Skin epidermis (tissue), 12 donors: ENCODE measurements around the gene OR4C13.
"Not testable (repeated sequence)": the region's sequence is repeated elsewhere in the genome, so short reads cannot be mapped to it uniquely, and the experiment has no call there.

Experiments
- H3K27ac ChIP-seq, 21 experiments: fragments of 200-600 bp; sonication (generic) in 11 of 21; one replicate each; pipeline ENCODE4 v1.5.0; 2020; ENCODE audit warnings: mild to moderate bottlenecking in 3 of 21, inconsistent platforms in 2 of 21, moderate library complexity in 2 of 21
- H3K4me3 ChIP-seq, 7 experiments: fragments of 200-600 bp; sonication (generic) in 2 of 7; one replicate each; pipeline ENCODE4 v1.5.0; 2020; ENCODE audit warnings: inconsistent platforms in 2 of 7, mild to moderate bottlenecking in 2 of 7, moderate library complexity in 1 of 7

Gene OR4C13

GRCh38 chr11:49952091-49952490, at the start of gene OR4C13:
Gene OR4C13 (plus strand): TSS chr11:49952391. CDS start chr11:49952423, 32 bp downstream.
- no peak within 1 kb of the TSS for H3K27ac ChIP-seq
- no peak within 1 kb of the TSS for H3K4me3 ChIP-seq

- H3K27ac ChIP-seq, H3K4me3 ChIP-seq: not testable (repeated sequence)
These were observed 40.7 kb upstream of the OR4C13 start for GRCh38 chr11:49911516-49911915.

GRCh38 chr11:49948701-49949100, 3.5 kb upstream of the OR4C13 start:
- H3K27ac ChIP-seq, H3K4me3 ChIP-seq: not testable (repeated sequence)

- H3K27ac ChIP-seq, H3K4me3 ChIP-seq: not testable (repeated sequence)
These were observed 21.2 kb downstream of the OR4C13 start for GRCh38 chr11:49973439-49973838.

- not testable (repeated sequence) for H3K27ac ChIP-seq, H3K4me3 ChIP-seq
These were observed 30.2 kb downstream of the OR4C13 start, which contains the start of gene OR4C12 for GRCh38 chr11:49982435-49982834. Gene OR4C12 (minus strand): TSS chr11:49982535. CDS start chr11:49982501, 34 bp downstream.

- Histone ChIP-seq H3K27ac (no peak overlapping the region), H3K4me3 (no peak overlapping the region)
These were observed 43.4 kb downstream of the OR4C13 start for GRCh38 chr11:49995565-49995964.
